IMR-90 (cell line): Measurements from ENCODE around the gene CMBL. TPM values are rescaled to one million over a fixed set of nuclear protein-coding genes. Genes with fewer than 3 reads are reported as not detected.

Experiments used
- ATAC-seq: fragments of 200-7000 bp; cut with Tn5 transposase; 2 replicates; pipeline ENCODE4 v1.9.1; 2020; ENCODE audit warnings: low read depth, mild to moderate bottlenecking, moderate library complexity
- BruUV-seq: library from RNA; stranded (reverse); fragments of 400-500 nt; replicated peaks from 2 replicates; lab custom pipeline; 2021; lab: Mats Ljungman, UMichigan
- CTCF ChIA-PET: fragments of 300-600 bp; formaldehyde crosslinking; extraction: SDS; loops from one replicate; lab custom pipeline; 2021; ENCODE audit warnings: antibody characterized with exemption; lab: Yijun Ruan, JAX
- POLR2A ChIA-PET: fragments of 300-600 bp; sonication (Branson Sonifier 250); formaldehyde crosslinking; loops from one replicate; lab custom pipeline; 2022; ENCODE audit warnings: antibody characterized with exemption; ENCODE audit not compliant: unreplicated experiment; lab: Charles Lee
- DNase-seq: peaks from one replicate; pipeline ENCODE4 v3.0.0; 2013
- H2AFZ ChIP-seq: replicated peaks from 2 replicates; pipeline ENCODE3; 2013; ENCODE audit warnings: low read length, mild to moderate bottlenecking; ENCODE audit not compliant: poor library complexity
- H2AK5ac ChIP-seq: 2 replicates; pipeline ENCODE4 v1.6.1; 2013; ENCODE audit warnings: low read depth, low read length, inconsistent platforms
- H2AK9ac ChIP-seq: replicated peaks from 2 replicates; pipeline ENCODE3; 2013; ENCODE audit warnings: mild to moderate bottlenecking, low read depth, low read length, moderate library complexity; ENCODE audit not compliant: poor library complexity
- H2BK120ac ChIP-seq: 2 replicates; pipeline ENCODE4 v1.6.1; 2013; ENCODE audit warnings: low read depth, low read length, inconsistent platforms
- H2BK15ac ChIP-seq: 3 replicates; pipeline ENCODE4 v1.6.1; 2013; ENCODE audit warnings: low read depth, low read length, inconsistent platforms
- H2BK20ac ChIP-seq: 2 replicates; pipeline ENCODE4 v1.6.1; 2013; ENCODE audit warnings: low read depth, mild to moderate bottlenecking, inconsistent platforms, low read length, moderate library complexity
- H2BK5ac ChIP-seq: 2 replicates; pipeline ENCODE4 v1.6.1; 2013; ENCODE audit warnings: mild to moderate bottlenecking, low read depth, low read length, inconsistent platforms; ENCODE audit not compliant: poor library complexity, severe bottlenecking
- H3K14ac ChIP-seq: replicated peaks from 2 replicates; pipeline ENCODE4 v1.6.1; 2013; ENCODE audit warnings: low read depth, low read length, inconsistent platforms
- H3K18ac ChIP-seq: 2 replicates; pipeline ENCODE4 v1.6.1; 2013; ENCODE audit warnings: low read depth, low read length, control low read depth
- H3K23ac ChIP-seq: 2 replicates; pipeline ENCODE4 v1.6.1; 2013; ENCODE audit warnings: low read depth, low read length, inconsistent platforms
- H3K27ac ChIP-seq: 2 replicates; pipeline ENCODE4 v1.5.1; 2013; ENCODE audit warnings: mild to moderate bottlenecking, control low read depth, low read length; ENCODE audit not compliant: insufficient read depth
- H3K27me3 ChIP-seq: 2 replicates; pipeline ENCODE4 v1.6.1; 2013; ENCODE audit warnings: low read length; ENCODE audit not compliant: control insufficient read depth, insufficient read depth
- H3K36me3 ChIP-seq: 2 replicates; pipeline ENCODE4 v1.6.1; 2013; ENCODE audit warnings: low read length, mixed read lengths; ENCODE audit not compliant: control insufficient read depth, insufficient read depth
- H3K4ac ChIP-seq: 2 replicates; pipeline ENCODE4 v1.6.1; 2013; ENCODE audit warnings: low read depth, low read length, inconsistent platforms
- H3K4me1 ChIP-seq: 2 replicates; pipeline ENCODE4 v1.6.1; 2013; ENCODE audit warnings: low read length, mixed read lengths; ENCODE audit not compliant: control insufficient read depth, insufficient read depth
- H3K4me2 ChIP-seq: 2 replicates; pipeline ENCODE4 v1.6.1; 2013; ENCODE audit warnings: low read depth, mild to moderate bottlenecking, control low read depth, low read length, moderate library complexity
- H3K4me3 ChIP-seq: 2 replicates; pipeline ENCODE4 v1.5.1; 2013; ENCODE audit warnings: low read depth, mild to moderate bottlenecking, control low read depth, low read length, moderate library complexity; ENCODE audit not compliant: insufficient read depth
- H3K56ac ChIP-seq: 2 replicates; pipeline ENCODE4 v1.6.1; 2013; ENCODE audit warnings: low read length, inconsistent platforms; ENCODE audit not compliant: insufficient read depth; ENCODE audit errors: extremely low read depth
- H3K79me1 ChIP-seq, 2 experiments: 2 replicates each; pipeline ENCODE4 v1.6.1; 2013; ENCODE audit warnings: low read length in 2 of 2, inconsistent platforms in 1 of 2, low read depth in 1 of 2
- H3K9ac ChIP-seq: 2 replicates; pipeline ENCODE4 v1.6.1; 2013; ENCODE audit warnings: low read depth, low read length, control low read depth
- H3K9me1 ChIP-seq: 2 replicates; pipeline ENCODE4 v1.6.1; 2013; ENCODE audit warnings: low read length, inconsistent platforms; ENCODE audit not compliant: insufficient read depth
- H3K9me3 ChIP-seq: 2 replicates; pipeline ENCODE4 v1.6.1; 2013; ENCODE audit warnings: low read length; ENCODE audit not compliant: control insufficient read depth, insufficient read depth
- H4K20me1 ChIP-seq: 2 replicates; pipeline ENCODE4 v1.6.1; 2013; ENCODE audit warnings: low read length, inconsistent platforms; ENCODE audit not compliant: insufficient read depth
- H4K5ac ChIP-seq: 2 replicates; pipeline ENCODE4 v1.6.1; 2013; ENCODE audit warnings: mild to moderate bottlenecking, low read depth, low read length, control low read depth
- H4K8ac ChIP-seq, 2 experiments: 2 replicates each; pipeline ENCODE4 v1.6.1; 2013; ENCODE audit warnings: low read depth in 2 of 2, low read length in 2 of 2, control low read depth in 1 of 2, inconsistent platforms in 1 of 2
- H4K91ac ChIP-seq: 2 replicates; pipeline ENCODE4 v1.6.1; 2013; ENCODE audit warnings: low read depth, low read length, inconsistent platforms; ENCODE audit not compliant: insufficient read depth
- CEBPB ChIP-seq: IDR thresholded peaks from 2 replicates; pipeline ENCODE4 v1.6.1; 2012; ENCODE audit warnings: low read depth, low read length, improper control_type of control experiment
- CHD1 ChIP-seq: IDR thresholded peaks from 2 replicates; pipeline ENCODE4 v1.6.1; 2012; ENCODE audit warnings: low read depth, low read length, improper control_type of control experiment
- MXI1 ChIP-seq: IDR thresholded peaks from 2 replicates; pipeline ENCODE4 v1.6.1; 2012; ENCODE audit warnings: low read depth, mild to moderate bottlenecking, low read length, moderate library complexity, borderline replicate concordance
- RAD21 ChIP-seq: IDR thresholded peaks from 2 replicates; pipeline ENCODE4 v1.6.1; 2012; ENCODE audit warnings: low read length, improper control_type of control experiment
- RCOR1 ChIP-seq: IDR thresholded peaks from 2 replicates; pipeline ENCODE4 v1.6.1; 2012; ENCODE audit warnings: mild to moderate bottlenecking, low read length, improper control_type of control experiment; ENCODE audit not compliant: insufficient replicate concordance
- WGBS, 2 experiments: methylation state at CpG; one replicate each; pipeline versions ENCODE4 v1.1.5 to v1.1.7; 2013; ENCODE audit warnings: missing lambda C conversion rate in 2 of 2; ENCODE audit not compliant: insufficient read length in 1 of 2; ENCODE audit errors: extremely low coverage in 2 of 2; 5-methylcytosine and 5-hydroxymethylcytosine counted together
- dilution Hi-C: fragments of 300-500 bp; cut with HindIII; formaldehyde crosslinking; loops from one replicate; pipeline ENCODE4 v1.14.3; 2018; ENCODE audit warnings: low sequenced_read_pairs; ENCODE audit not compliant: unreplicated experiment
- in situ Hi-C: fragments of 300-500 bp; cut with MboI; formaldehyde crosslinking; loops from 3 replicates; pipeline ENCODE4 v1.14.3; 2019; ENCODE audit warnings: low sequenced_read_pairs, inconsistent platforms, mixed read lengths
- intact Hi-C: fragments of 100-400 bp; cut with micrococcal nuclease; formaldehyde crosslinking; loops from 2 replicates; pipeline ENCODE4 v1.10.0; 2022
- polyA plus RNA-seq, 3 experiments: library from polyadenylated mRNA; depleted of rRNA; stranded (reverse); fragments of >200 nt; gene quantifications; 2 replicates each; pipeline ENCODE4 v1.2.3, GENCODE V29; 2012; ENCODE audit warnings: low replicate concordance in 1 of 3
- total RNA-seq: library from RNA; depleted of rRNA; stranded (reverse); fragments of >200 nt; gene quantifications from 2 replicates; pipeline ENCODE4 v1.2.3, GENCODE V29; 2012
- TF ChIP-seq, protein P1 (sequence below): fragments of 150-350 bp; IDR thresholded peaks from 2 replicates; pipeline ENCODE4 v1.6.1; 2017; ENCODE audit warnings: mild to moderate bottlenecking, antibody characterized with exemption, low read length, low read depth
- TF ChIP-seq, protein P2 (sequence below): fragments of 150-350 bp; IDR thresholded peaks from 2 replicates; pipeline ENCODE4 v1.6.1; 2016; ENCODE audit warnings: low read depth, mild to moderate bottlenecking, low read length, moderate library complexity, borderline replicate concordance

Gene CMBL
- total and polyA plus RNA-seq, 2 of the 4 experiments (the other 2 are of a cell fraction), result 5.0 to 26.3 TPM

DNA sequence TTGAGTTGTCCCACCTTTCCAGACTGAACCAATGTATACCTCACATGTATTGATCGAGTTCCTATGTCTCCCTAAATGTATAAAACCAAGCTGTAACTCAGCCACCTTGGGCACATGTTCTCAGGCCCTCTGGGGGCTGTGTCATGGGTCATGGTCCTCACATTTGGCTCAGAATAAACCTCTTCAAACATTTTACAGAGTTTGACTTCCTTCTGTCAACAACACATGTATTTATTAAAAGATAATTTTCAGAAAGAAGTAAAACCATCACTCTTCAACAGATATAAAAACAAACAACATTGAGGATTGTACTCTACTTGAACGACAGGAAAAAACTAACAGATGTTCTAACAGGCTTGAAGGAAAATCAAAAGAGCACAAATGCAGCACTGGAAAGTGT lies 4.5 kb downstream of the CMBL start:
- Histone ChIP-seq H3K4me3 (no peak overlapping the region), H3K14ac (no peak overlapping the region), H2BK120ac (no peak overlapping the region), H3K18ac (no peak overlapping the region), H3K56ac (no peak overlapping the region), H2BK5ac (no peak overlapping the region), H2BK20ac (no peak overlapping the region), H4K8ac (no peak overlapping the region), H3K4ac (no peak overlapping the region), H3K4me2 (no peak overlapping the region), H2AFZ (no peak overlapping the region), H3K36me3 (peaks cover 2% of the 10 kb centered on the region; the same call in 1 of the 2 replicates), H3K79me1 (peaks cover 0 to 15% of the 10 kb centered on the region in 2 experiments; a peak in 1 of 4 replicates), H4K5ac (no peak overlapping the region), H3K9ac (no peak overlapping the region), H3K27me3 (no peaks in the 10 kb centered on the region), H3K27ac (no peak overlapping the region), H2AK9ac (no peak overlapping the region), H4K20me1 (no peaks in the 10 kb centered on the region), H2AK5ac (no peak overlapping the region), H3K23ac (no peak overlapping the region), H3K4me1 (peaks cover 4% of the 10 kb centered on the region; the same call in 1 of the 2 replicates), H2BK15ac (no peak overlapping the region), H3K9me3 (no peaks in the 10 kb centered on the region), H3K9me1 (0 out of 2 replicates have a peak, but pooled peaks cover 7% of the 10 kb centered on the region), H4K91ac (no peak overlapping the region)
- dilution Hi-C loops, result no loop called here
- ATAC-seq (no peak), DNase-seq (no peak)
- no peak for TF ChIP-seq RCOR1
- no peak for TF ChIP-seq CHD1
- TF ChIP-seq MXI1, result no peak
- no peak for TF ChIP-seq CEBPB
- TF ChIP-seq RAD21, result no peak
- TF ChIP-seq, protein P1, sequence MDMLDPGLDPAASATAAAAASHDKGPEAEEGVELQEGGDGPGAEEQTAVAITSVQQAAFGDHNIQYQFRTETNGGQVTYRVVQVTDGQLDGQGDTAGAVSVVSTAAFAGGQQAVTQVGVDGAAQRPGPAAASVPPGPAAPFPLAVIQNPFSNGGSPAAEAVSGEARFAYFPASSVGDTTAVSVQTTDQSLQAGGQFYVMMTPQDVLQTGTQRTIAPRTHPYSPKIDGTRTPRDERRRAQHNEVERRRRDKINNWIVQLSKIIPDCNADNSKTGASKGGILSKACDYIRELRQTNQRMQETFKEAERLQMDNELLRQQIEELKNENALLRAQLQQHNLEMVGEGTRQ, result no peak
- TF ChIP-seq, protein P2, sequence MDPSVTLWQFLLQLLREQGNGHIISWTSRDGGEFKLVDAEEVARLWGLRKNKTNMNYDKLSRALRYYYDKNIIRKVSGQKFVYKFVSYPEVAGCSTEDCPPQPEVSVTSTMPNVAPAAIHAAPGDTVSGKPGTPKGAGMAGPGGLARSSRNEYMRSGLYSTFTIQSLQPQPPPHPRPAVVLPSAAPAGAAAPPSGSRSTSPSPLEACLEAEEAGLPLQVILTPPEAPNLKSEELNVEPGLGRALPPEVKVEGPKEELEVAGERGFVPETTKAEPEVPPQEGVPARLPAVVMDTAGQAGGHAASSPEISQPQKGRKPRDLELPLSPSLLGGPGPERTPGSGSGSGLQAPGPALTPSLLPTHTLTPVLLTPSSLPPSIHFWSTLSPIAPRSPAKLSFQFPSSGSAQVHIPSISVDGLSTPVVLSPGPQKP, result no peak
- POLR2A ChIA-PET, result no interaction called here
- in situ Hi-C loops, result no loop called here
- intact Hi-C loops, result no loop called here
- no CpG with 5 or more reads among the region's 2 CpGs for WGBS, 2 experiments
- CTCF ChIA-PET, result no interaction called here
- no TSS peak for BruUV-seq
